ENCODE measurements around the gene INHBE. TPM values are rescaled to one million over a fixed set of nuclear protein-coding genes. Genes with fewer than 3 reads are reported as not detected.

INHBE gene
- total and polyA plus RNA-seq, 8 donors: not detected

DNA sequence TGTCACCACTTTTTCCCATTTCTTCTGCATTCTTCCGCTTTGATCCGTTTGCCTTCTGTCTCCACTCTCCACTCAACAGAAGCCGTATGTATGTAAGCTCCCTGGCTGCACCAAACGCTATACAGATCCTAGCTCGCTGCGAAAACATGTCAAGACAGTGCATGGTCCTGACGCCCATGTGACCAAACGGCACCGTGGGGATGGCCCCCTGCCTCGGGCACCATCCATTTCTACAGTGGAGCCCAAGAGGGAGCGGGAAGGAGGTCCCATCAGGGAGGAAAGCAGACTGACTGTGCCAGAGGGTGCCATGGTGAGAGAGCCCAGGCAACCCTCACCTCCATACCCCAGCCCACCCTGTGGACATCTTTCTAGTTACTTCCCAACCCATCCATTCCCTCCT is 12.8 kb downstream of the INHBE start:
- peaks cover under 1 to 4% (median 1%) of the 10 kb centered on the region in 4 donors for H3K4me1 ChIP-seq
- intact Hi-C loops (cut with DNase I; ENCODE audit: low total_unique reads): no loop called here
- no peaks in the 10 kb centered on the region for H3K9me3 ChIP-seq
- no peak overlapping the region for H3K4me3 ChIP-seq
- TF ChIP-seq, protein P1, sequence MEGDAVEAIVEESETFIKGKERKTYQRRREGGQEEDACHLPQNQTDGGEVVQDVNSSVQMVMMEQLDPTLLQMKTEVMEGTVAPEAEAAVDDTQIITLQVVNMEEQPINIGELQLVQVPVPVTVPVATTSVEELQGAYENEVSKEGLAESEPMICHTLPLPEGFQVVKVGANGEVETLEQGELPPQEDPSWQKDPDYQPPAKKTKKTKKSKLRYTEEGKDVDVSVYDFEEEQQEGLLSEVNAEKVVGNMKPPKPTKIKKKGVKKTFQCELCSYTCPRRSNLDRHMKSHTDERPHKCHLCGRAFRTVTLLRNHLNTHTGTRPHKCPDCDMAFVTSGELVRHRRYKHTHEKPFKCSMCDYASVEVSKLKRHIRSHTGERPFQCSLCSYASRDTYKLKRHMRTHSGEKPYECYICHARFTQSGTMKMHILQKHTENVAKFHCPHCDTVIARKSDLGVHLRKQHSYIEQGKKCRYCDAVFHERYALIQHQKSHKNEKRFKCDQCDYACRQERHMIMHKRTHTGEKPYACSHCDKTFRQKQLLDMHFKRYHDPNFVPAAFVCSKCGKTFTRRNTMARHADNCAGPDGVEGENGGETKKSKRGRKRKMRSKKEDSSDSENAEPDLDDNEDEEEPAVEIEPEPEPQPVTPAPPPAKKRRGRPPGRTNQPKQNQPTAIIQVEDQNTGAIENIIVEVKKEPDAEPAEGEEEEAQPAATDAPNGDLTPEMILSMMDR (IDR thresholded peaks at IDR 0.05): no peak
- no peak for TF ChIP-seq POLR2AphosphoS5 (IDR thresholded peaks at IDR 0.05)
- TF ChIP-seq POLR2A (IDR thresholded peaks at IDR 0.05): no peak
- TF ChIP-seq EP300 (IDR thresholded peaks at IDR 0.05): no peak
- peaks cover 0 to 55% (median 4%) of the 10 kb centered on the region in 3 donors for H3K27me3 ChIP-seq
- 81 to 86% (median 84%) methylated on average over 8 to 11 of the region's 11 CpGs for WGBS, 5 donors
- peaks cover 0 to 18% (median 7%) of the 10 kb centered on the region in 4 donors for H3K36me3 ChIP-seq
- H3K27ac ChIP-seq: no peak overlapping the region
- no peak for DNase-seq

- TF ChIP-seq EP300 (IDR thresholded peaks at IDR 0.05): no peak
- no peak for TF ChIP-seq POLR2AphosphoS5 (IDR thresholded peaks at IDR 0.05)
- TF ChIP-seq, protein P1 (IDR thresholded peaks at IDR 0.05): no peak
- TF ChIP-seq POLR2A (IDR thresholded peaks at IDR 0.05): no peak
- intact Hi-C loops (cut with DNase I; ENCODE audit: low total_unique reads): no loop called here
- no peak for DNase-seq
- Histone ChIP-seq H3K4me1 (peaks cover 0 to 12% (median 2%) of the 10 kb centered on the region in 4 donors), H3K27ac (no peak overlapping the region), H3K4me3 (no peak overlapping the region), H3K27me3 (peaks cover 0 to 71% (median 8%) of the 10 kb centered on the region in 3 donors), H3K36me3 (peaks cover 0 to 26% (median 9%) of the 10 kb centered on the region in 4 donors), H3K9me3 (no peaks in the 10 kb centered on the region)
- WGBS, 5 donors: 81 to 88% (median 83%) methylated on average over 10 of the region's 10 CpGs
Observed at GRCh38 chr12:57469296-57470164, 14.4 kb downstream of the INHBE start.

DNA sequence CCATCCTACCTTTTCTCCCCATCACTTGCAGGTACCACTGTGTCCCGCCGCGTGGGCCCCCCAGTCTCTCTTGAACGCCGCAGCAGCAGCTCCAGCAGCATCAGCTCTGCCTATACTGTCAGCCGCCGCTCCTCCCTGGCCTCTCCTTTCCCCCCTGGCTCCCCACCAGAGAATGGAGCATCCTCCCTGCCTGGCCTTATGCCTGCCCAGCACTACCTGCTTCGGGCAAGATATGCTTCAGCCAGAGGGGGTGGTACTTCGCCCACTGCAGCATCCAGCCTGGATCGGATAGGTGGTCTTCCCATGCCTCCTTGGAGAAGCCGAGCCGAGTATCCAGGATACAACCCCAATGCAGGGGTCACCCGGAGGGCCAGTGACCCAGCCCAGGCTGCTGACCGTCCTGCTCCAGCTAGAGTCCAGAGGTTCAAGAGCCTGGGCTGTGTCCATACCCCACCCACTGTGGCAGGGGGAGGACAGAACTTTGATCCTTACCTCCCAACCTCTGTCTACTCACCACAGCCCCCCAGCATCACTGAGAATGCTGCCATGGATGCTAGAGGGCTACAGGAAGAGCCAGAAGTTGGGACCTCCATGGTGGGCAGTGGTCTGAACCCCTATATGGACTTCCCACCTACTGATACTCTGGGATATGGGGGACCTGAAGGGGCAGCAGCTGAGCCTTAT is 15.3 kb downstream of the INHBE start:
- no peak for TF ChIP-seq POLR2A (IDR thresholded peaks at IDR 0.05)
- TF ChIP-seq EP300 (IDR thresholded peaks at IDR 0.05): no peak
- TF ChIP-seq POLR2AphosphoS5 (IDR thresholded peaks at IDR 0.05): no peak
- TF ChIP-seq, protein P1 (IDR thresholded peaks at IDR 0.05): no peak
- DNase-seq: no peak
- intact Hi-C loops (cut with DNase I; ENCODE audit: low total_unique reads): no loop called here
- Histone ChIP-seq H3K9me3 (no peaks in the 10 kb centered on the region), H3K4me1 (peaks cover 7 to 21% (median 10%) of the 10 kb centered on the region in 4 donors), H3K27ac (no peak overlapping the region), H3K4me3 (no peak overlapping the region), H3K27me3 (peaks cover 0 to 76% (median 17%) of the 10 kb centered on the region in 3 donors), H3K36me3 (peaks cover 0 to 32% (median 9%) of the 10 kb centered on the region in 4 donors)
- 83 to 95% (median 92%) methylated on average over 12 to 14 of the region's 14 CpGs for WGBS, 5 donors

GRCh38 chr12:57470970-57471656 is 16.0 kb downstream of the INHBE start:
- Histone ChIP-seq H3K4me3 (no peak overlapping the region), H3K27me3 (peaks cover 0 to 83% (median 23%) of the 10 kb centered on the region in 3 donors), H3K4me1 (peaks cover 14 to 28% (median 17%) of the 10 kb centered on the region in 4 donors), H3K9me3 (no peaks in the 10 kb centered on the region), H3K36me3 (peaks cover 0 to 32% (median 9%) of the 10 kb centered on the region in 4 donors), H3K27ac (no peak overlapping the region)
- no peak for DNase-seq
- intact Hi-C loops (cut with DNase I; ENCODE audit: low total_unique reads): no loop called here
- TF ChIP-seq, protein P1 (IDR thresholded peaks at IDR 0.05): no peak
- TF ChIP-seq EP300 (IDR thresholded peaks at IDR 0.05): no peak
- no peak for TF ChIP-seq POLR2AphosphoS5 (IDR thresholded peaks at IDR 0.05)
- no peak for TF ChIP-seq POLR2A (IDR thresholded peaks at IDR 0.05)
- WGBS, 5 donors: 58 to 77% (median 71%) methylated on average over 3 to 4 of the region's 4 CpGs

Data from stomach (tissue), 9 donors.